Eye (tissue), 1 donor: ENCODE data around the gene ZFAND3.
A peak's percentile ranks its signal among the peaks of the same experiment; 100 is the strongest.
"Not testable (repeated sequence)": the region's sequence is repeated elsewhere in the genome, so short reads cannot be mapped to it uniquely, and the experiment has no call there.

ENCODE experiments used
- DNase-seq: peaks from one replicate; pipeline ENCODE4 v3.0.0-alpha.2; 2015

The ZFAND3 gene

GRCh38 chr6:38103921-38104320 is 284.4 kb downstream of the ZFAND3 start:
- no peak for DNase-seq

- no peak for DNase-seq
Measured at GRCh38 chr6:38105066-38105465, 285.5 kb downstream of the ZFAND3 start.

- no peak for DNase-seq
Measured at GRCh38 chr6:38107073-38107472, 287.5 kb downstream of the ZFAND3 start.

- DNase-seq, result peak; percentile 68
Measured at GRCh38 chr6:38110481-38110971, 291.0 kb downstream of the ZFAND3 start.

GRCh38 chr6:38112181-38112580 is 292.7 kb downstream of the ZFAND3 start:
- DNase-seq, result peak; percentile 44

- DNase-seq, result no peak
Measured at GRCh38 chr6:38113825-38114576, 294.5 kb downstream of the ZFAND3 start.

GRCh38 chr6:38114976-38115625 is 295.6 kb downstream of the ZFAND3 start:
- no peak for DNase-seq

- no peak for DNase-seq
Measured at GRCh38 chr6:38115626-38116008, 296.1 kb downstream of the ZFAND3 start.

- no peak for DNase-seq
Measured at GRCh38 chr6:38116248-38116647, 296.7 kb downstream of the ZFAND3 start.

GRCh38 chr6:38117281-38117680 is 297.8 kb downstream of the ZFAND3 start:
- no peak for DNase-seq

- no peak for DNase-seq
Measured at GRCh38 chr6:38118791-38119365, 299.4 kb downstream of the ZFAND3 start.

- no peak for DNase-seq
Measured at GRCh38 chr6:38119516-38119915, 300.0 kb downstream of the ZFAND3 start.

GRCh38 chr6:38124224-38124926 is 304.8 kb downstream of the ZFAND3 start:
- DNase-seq, result not testable (repeated sequence)

- DNase-seq, result no peak
Measured at GRCh38 chr6:38127284-38127683, 307.8 kb downstream of the ZFAND3 start.

GRCh38 chr6:38131527-38131965 is 312.0 kb downstream of the ZFAND3 start:
- DNase-seq, result peak; percentile 51

GRCh38 chr6:38133932-38134703 is 314.6 kb downstream of the ZFAND3 start:
- DNase-seq, result no peak

- no peak for DNase-seq
Measured at GRCh38 chr6:38134704-38135088, 315.2 kb downstream of the ZFAND3 start.

- no peak for DNase-seq
Measured at GRCh38 chr6:38136547-38136946, 317.0 kb downstream of the ZFAND3 start.

GRCh38 chr6:38137608-38138265 is 318.2 kb downstream of the ZFAND3 start:
- no peak for DNase-seq

- no peak for DNase-seq
Measured at GRCh38 chr6:38138374-38138773, 318.8 kb downstream of the ZFAND3 start.

- no peak for DNase-seq
Measured at GRCh38 chr6:38141085-38141484, 321.6 kb downstream of the ZFAND3 start.

- DNase-seq, result no peak
Measured at GRCh38 chr6:38141716-38142115, 322.2 kb downstream of the ZFAND3 start.
